K562 (cell line): Measurements from ENCODE around the gene SRCIN1. TPM values are rescaled to one million over a fixed set of nuclear protein-coding genes. Genes with fewer than 3 reads are reported as not detected.
A peak's percentile ranks its signal among the peaks of the same experiment; 100 is the strongest.

ENCODE experiments used
- ATAC-seq: fragments of 200-7000 bp; cut with Tn5 transposase; 3 replicates; pipeline ENCODE4 v1.9.1; 2020; ENCODE audit warnings: moderate library complexity
- BruUV-seq: library from RNA; stranded (reverse); fragments of 400-500 nt; replicated peaks from 2 replicates; lab custom pipeline; 2021; lab: Mats Ljungman, UMichigan
- CTCF ChIA-PET: fragments of 300-600 bp; formaldehyde crosslinking; extraction: SDS; loops from one replicate; lab custom pipeline; 2021; ENCODE audit warnings: low intra/inter-chr PET ratio; lab: Yijun Ruan, JAX
- POLR2A ChIA-PET: fragments of 300-600, 350-650 bp; sonication (Branson Sonifier 250); formaldehyde crosslinking; extraction: SDS; loops from one replicate; lab custom pipeline; 2021; ENCODE audit warnings: antibody characterized with exemption, inconsistent platforms; lab: Yijun Ruan, JAX
- DNase-seq, 4 experiments: peaks; one replicate each; pipeline versions ENCODE4 v3.0.0 to v3.0.0-alpha.2; 2011 to 2018; ENCODE audit warnings: low spot score in 3 of 4, mixed read lengths in 3 of 4; ENCODE audit errors: extremely low read depth in 1 of 4
- FAIRE-seq: peaks from 2 replicates; lab custom pipeline; 2011; peaks lifted over from hg19 to GRCh38; lab: Jason Lieb, UNC
- H2AFZ ChIP-seq: 2 replicates; pipeline ENCODE4 v1.6.0; 2011; ENCODE audit warnings: low read depth, low read length, control low read depth, inconsistent platforms
- H3K27ac ChIP-seq: fragments of 200-600 bp; 3 replicates; pipeline ENCODE4 v1.8.0; 2011; ENCODE audit warnings: low read depth, mild to moderate bottlenecking, control low read depth, inconsistent platforms, low read length, moderate library complexity, mixed read lengths; ENCODE audit errors: extremely low read depth
- H3K27me3 ChIP-seq, 2 experiments: fragments of 300-600 bp in 1 of 2; 2 replicates in 1 of 2; 3 replicates in 1 of 2; pipeline versions ENCODE4 v1.6.0 to v1.8.0; 2011; ENCODE audit warnings: inconsistent platforms in 2 of 2, low read length in 2 of 2, mild to moderate bottlenecking in 1 of 2, mixed read lengths in 1 of 2, moderate library complexity in 1 of 2; ENCODE audit not compliant: control insufficient read depth in 2 of 2, insufficient read depth in 2 of 2
- H3K36me3 ChIP-seq: fragments of 300-600 bp; 3 replicates; pipeline ENCODE4 v1.8.0; 2011; ENCODE audit warnings: mild to moderate bottlenecking, low read length, inconsistent platforms; ENCODE audit not compliant: control insufficient read depth, insufficient read depth
- H3K4me1 ChIP-seq, 2 experiments: fragments of 200-600 bp in 1 of 2; replicated peaks in 1 of 2; 2 replicates in 1 of 2; 3 replicates in 1 of 2; pipeline versions ENCODE4 v1.5.1 to v1.8.0; 2011; ENCODE audit warnings: inconsistent platforms in 2 of 2, low read length in 2 of 2, mild to moderate bottlenecking in 1 of 2, mixed read lengths in 1 of 2, moderate library complexity in 1 of 2; ENCODE audit not compliant: control insufficient read depth in 2 of 2, insufficient read depth in 2 of 2
- H3K4me2 ChIP-seq: 2 replicates; pipeline ENCODE4 v1.6.1; 2011; ENCODE audit warnings: low read length, control low read depth, inconsistent platforms, mixed read lengths; ENCODE audit not compliant: insufficient read depth
- H3K4me3 ChIP-seq: fragments of 200-600 bp; sonication (generic), shearing (Covaris generic); 2 replicates; pipeline ENCODE4 v1.5.1; 2016; ENCODE audit warnings: control low read depth, inconsistent platforms
- H3K79me2 ChIP-seq: fragments of 200-600 bp; 3 replicates; pipeline ENCODE4 v1.8.0; 2011; ENCODE audit warnings: low read length, inconsistent platforms; ENCODE audit not compliant: control insufficient read depth, insufficient read depth
- H3K9ac ChIP-seq, 2 experiments: 2 replicates each; pipeline versions ENCODE4 v1.6.0 to v1.6.1; 2011; ENCODE audit warnings: low read depth in 2 of 2, low read length in 2 of 2, control low read depth in 1 of 2, inconsistent platforms in 1 of 2, mild to moderate bottlenecking in 1 of 2, mixed read lengths in 1 of 2; ENCODE audit not compliant: insufficient read depth in 1 of 2
- H3K9me1 ChIP-seq: one replicate; pipeline ENCODE4 v1.6.0; 2011; ENCODE audit warnings: inconsistent platforms, mild to moderate bottlenecking, low read length, moderate library complexity; ENCODE audit not compliant: control insufficient read depth, insufficient read depth
- H3K9me3 ChIP-seq: replicated peaks from 2 replicates; pipeline ENCODE4 v1.5.1; 2011; ENCODE audit warnings: low read depth, low read length, inconsistent platforms; ENCODE audit not compliant: control insufficient read depth, insufficient read depth
- H4K20me1 ChIP-seq: replicated peaks from 2 replicates; pipeline ENCODE4 v1.6.1; 2011; ENCODE audit warnings: low read length, inconsistent platforms, mixed read lengths; ENCODE audit not compliant: control insufficient read depth, insufficient read depth
- ATF7 ChIP-seq: fragments of 450-650 bp; IDR thresholded peaks from 2 replicates; pipeline ENCODE4 v1.7.1; 2014; ENCODE audit warnings: mild to moderate bottlenecking, moderate library complexity
- EGR1 ChIP-seq: fragments of 450-650 bp; conservative IDR thresholded peaks from 2 replicates; pipeline ENCODE4 v1.6.1; 2017; ENCODE audit warnings: mild to moderate bottlenecking
- FIP1L1 ChIP-seq: fragments of 200-400 bp; formaldehyde crosslinking; IDR thresholded peaks from 2 replicates; pipeline ENCODE4 v1.6.1; 2018; ENCODE audit warnings: mild to moderate bottlenecking, low read depth, low read length; ENCODE audit not compliant: poor library complexity, severe bottlenecking
- KAT7 ChIP-seq: sonication (generic); formaldehyde crosslinking; IDR thresholded peaks from 2 replicates; pipeline ENCODE4 v1.8.0; 2022; ENCODE audit warnings: missing genetic modification reagents, mild to moderate bottlenecking, borderline replicate concordance
- POLR2H ChIP-seq: IDR thresholded peaks from 2 replicates; pipeline ENCODE4 v1.6.1; 2016; ENCODE audit warnings: missing genetic modification characterization, low read depth, mild to moderate bottlenecking, control low read depth, missing compliant biosample characterization, moderate library complexity
- ZBTB9 ChIP-seq: fragments of 450-650 bp; formaldehyde crosslinking; IDR thresholded peaks from 2 replicates; pipeline ENCODE4 v1.4.0; 2020; ENCODE audit warnings: mild to moderate bottlenecking, moderate library complexity
- ZNF518B ChIP-seq: fragments of 250-450 bp; sonication (Bioruptor Pico); IDR thresholded peaks from 2 replicates; pipeline ENCODE4 v1.5.0; 2021; ENCODE audit warnings: mild to moderate bottlenecking, moderate library complexity
- WGBS: fragments of 100-300 bp; shearing (Covaris generic); methylation state at CpG from one replicate; pipeline ENCODE4 v1.1.6; 2016; ENCODE audit warnings: low coverage, mixed read lengths; ENCODE audit not compliant: insufficient coverage; ENCODE audit errors: missing lambda C conversion rate; 5-methylcytosine and 5-hydroxymethylcytosine counted together
- in situ Hi-C: fragments of 300-500 bp; cut with MboI; formaldehyde crosslinking; loops from 4 replicates; pipeline ENCODE4 v1.15.0; 2018; ENCODE audit warnings: inconsistent platforms, mixed read lengths
- intact Hi-C: fragments of 100-400 bp; cut with micrococcal nuclease; formaldehyde crosslinking; loops from 2 replicates; pipeline ENCODE4 v1.14.2; 2022
- polyA plus RNA-seq, 8 experiments: library from polyadenylated mRNA; depleted of rRNA in 4 of 8; stranded (reverse) in 5 of 8; unstranded in 3 of 8; fragments of >200 nt; fragmentation: Nextera tagmentation in 2 of 8; fragmentation: Illumina TruSeq in 1 of 8; extraction: Ambion mirVana in 2 of 8; extraction: Trizol in 1 of 8; gene quantifications; 2 replicates each; pipeline versions ENCODE4 v1.2.1 to v1.2.3, GENCODE V29; 2011 to 2014; ENCODE audit warnings: inconsistent platforms in 1 of 8, missing spikeins in 1 of 8
- total RNA-seq, 7 experiments: library from RNA; depleted of rRNA in 6 of 7; stranded (reverse); fragments of >200 nt in 6 of 7; fragmentation: Illumina TruSeq in 2 of 7; extraction: Trizol in 2 of 7; gene quantifications; 2 replicates each; pipeline versions ENCODE4 v1.2.1 to v1.2.3, GENCODE V29; 2011 to 2021; ENCODE audit warnings: low replicate concordance in 1 of 7
- TF ChIP-seq, protein P1 (sequence below), 2 experiments: IDR thresholded peaks in 1 of 2; conservative IDR thresholded peaks in 1 of 2; 2 replicates each; pipeline ENCODE4 v1.6.1; 2016; ENCODE audit warnings: low read depth in 2 of 2, mild to moderate bottlenecking in 1 of 2, missing compliant biosample characterization in 1 of 2, missing genetic modification characterization in 1 of 2, moderate library complexity in 1 of 2

SRCIN1 gene
- total and polyA plus RNA-seq, 9 of the 15 experiments (the other 6 are each of a cell fraction or from before 2014, with no cell fraction given) = 0.09 to 0.33 (median 0.13) TPM; not detected in 6

GRCh38 chr17:38549285-38549684 is 56.5 kb downstream of the SRCIN1 start (continued):
- TF ChIP-seq ZNF518B (CRISPR knock-in tag) (no peak), FIP1L1 (no peak)
- TF ChIP-seq, all 486 proteins: peak for 0

DNA sequence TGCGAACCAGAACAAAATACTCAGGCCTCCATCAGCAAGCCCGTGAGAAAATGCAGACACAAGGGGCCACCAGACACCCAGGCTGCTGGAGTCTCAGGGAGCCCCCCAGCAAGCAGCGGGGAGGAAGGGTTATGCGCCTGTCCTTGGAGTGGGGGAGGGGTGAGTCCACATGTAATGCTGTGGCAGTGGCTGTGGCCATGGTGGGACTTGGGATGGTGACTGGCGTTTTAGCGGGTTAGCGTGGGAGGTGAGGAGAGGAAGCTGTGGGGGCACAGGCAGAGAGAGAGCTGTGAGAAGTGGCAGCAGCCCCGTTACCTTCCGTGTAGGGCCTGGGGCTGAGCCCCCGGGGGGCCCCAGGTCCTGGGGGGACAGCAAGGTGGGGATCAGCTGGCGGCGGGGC is 58.3 kb downstream of the SRCIN1 start:
- no peaks in the 10 kb centered on the region for H3K9me3 ChIP-seq
- TF ChIP-seq ATF7 = no peak
- TF ChIP-seq ZBTB9 (CRISPR knock-in tag) = 0 out of 2 replicates have a peak, but pooled peaks have one; percentile 65
- TF ChIP-seq POLR2H (tag) = no peak
- peak; percentile 29; the same call in 1 of the 2 replicates for TF ChIP-seq EGR1
- TF ChIP-seq, protein P1, sequence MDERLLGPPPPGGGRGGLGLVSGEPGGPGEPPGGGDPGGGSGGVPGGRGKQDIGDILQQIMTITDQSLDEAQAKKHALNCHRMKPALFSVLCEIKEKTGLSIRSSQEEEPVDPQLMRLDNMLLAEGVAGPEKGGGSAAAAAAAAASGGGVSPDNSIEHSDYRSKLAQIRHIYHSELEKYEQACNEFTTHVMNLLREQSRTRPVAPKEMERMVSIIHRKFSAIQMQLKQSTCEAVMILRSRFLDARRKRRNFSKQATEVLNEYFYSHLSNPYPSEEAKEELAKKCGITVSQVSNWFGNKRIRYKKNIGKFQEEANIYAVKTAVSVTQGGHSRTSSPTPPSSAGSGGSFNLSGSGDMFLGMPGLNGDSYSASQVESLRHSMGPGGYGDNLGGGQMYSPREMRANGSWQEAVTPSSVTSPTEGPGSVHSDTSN (CRISPR knock-in tag; IDR thresholded peaks at IDR 0.05; ENCODE audit: low read depth) = no peak
- TF ChIP-seq, protein P1 (tag; conservative IDR thresholded peaks at IDR 0.05; ENCODE audit: low read depth) = no peak
- TF ChIP-seq KAT7 (CRISPR knock-in tag) = no peak
- H3K27me3 ChIP-seq = peaks cover 27 to 85% of the 10 kb centered on the region in 2 experiments
- in situ Hi-C loops (no loop called here), intact Hi-C loops (no loop called here)
- no peaks in the 10 kb centered on the region for H3K9me1 ChIP-seq
- H2AFZ ChIP-seq = no peak overlapping the region
- no peak overlapping the region for H3K27ac ChIP-seq
- BruUV-seq = no TSS peak
- ATAC-seq (no peak), DNase-seq (no peak), FAIRE-seq (no peak)
- WGBS = 5% methylated on average over 9 of the region's 12 CpGs
- H3K79me2 ChIP-seq = no peaks in the 10 kb centered on the region
- no peak overlapping the region for H3K4me2 ChIP-seq
- POLR2A ChIA-PET = interaction anchor here (0.6 to 0.9 kb wide), 4 partner anchors 11 to 58 kb away, joined by 3 read pairs; partner anchors contain the start of gene SRCIN1
- H3K9ac ChIP-seq = no peak overlapping the region
- H3K36me3 ChIP-seq = no peaks in the 10 kb centered on the region
- H3K4me1 ChIP-seq = peaks cover 0 to 18% of the 10 kb centered on the region in 2 experiments; a peak in 2 of 5 replicates
- CTCF ChIA-PET = no interaction called here
- no peak overlapping the region for H3K4me3 ChIP-seq
- H4K20me1 ChIP-seq = peaks cover 16% of the 10 kb centered on the region; the same call in 1 of the 2 replicates
